NCI-H2196 treated with DMSO at 0.1 percent for 48 hours (cell line): ENCODE data around the gene TMEM115.

Experiments
- DNase-seq: peaks from one replicate; lab custom pipeline; 2025; ENCODE audit not compliant: unreplicated experiment; lab: John Stamatoyannopoulos, UW

The TMEM115 gene

DNA sequence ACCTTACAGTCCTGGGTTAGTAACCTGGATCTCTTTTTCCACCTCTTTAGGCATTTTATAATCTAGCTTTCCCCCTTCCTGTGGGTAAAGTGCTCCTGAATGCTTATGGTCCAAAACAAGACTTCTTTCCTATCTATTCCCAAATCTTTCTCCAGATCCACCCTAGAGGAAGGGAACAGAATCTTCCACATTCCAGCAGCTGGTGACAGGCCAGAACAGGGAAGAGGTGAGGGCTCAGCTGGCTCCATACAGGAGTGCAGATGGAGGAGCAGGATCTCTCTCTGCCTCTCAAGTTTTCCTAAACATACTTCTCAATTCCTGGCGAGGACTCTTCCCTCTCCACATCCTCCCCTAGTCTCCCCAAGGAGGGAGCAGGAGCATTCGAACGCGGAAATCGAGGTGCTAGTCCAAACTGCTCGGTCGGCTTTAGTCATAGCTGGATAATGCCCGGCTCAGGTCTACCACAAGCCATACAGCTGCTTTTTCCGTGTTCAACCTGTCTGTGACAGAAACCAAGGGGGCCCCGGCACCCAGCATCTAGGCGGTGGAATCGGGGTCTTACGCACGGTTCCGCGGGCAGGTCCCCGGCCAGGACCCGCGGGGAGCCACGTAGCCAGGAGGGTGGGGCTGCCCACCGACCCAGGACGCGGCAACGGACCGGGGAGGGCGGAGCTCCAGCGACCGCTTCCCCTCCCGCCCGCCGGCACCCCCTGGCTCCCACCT lies 22.7 kb downstream of the TMEM115 start:
- no peak for DNase-seq

GRCh38 chr3:50334339-50335075 lies 24.8 kb downstream of the TMEM115 start:
- DNase-seq: no peak

DNA sequence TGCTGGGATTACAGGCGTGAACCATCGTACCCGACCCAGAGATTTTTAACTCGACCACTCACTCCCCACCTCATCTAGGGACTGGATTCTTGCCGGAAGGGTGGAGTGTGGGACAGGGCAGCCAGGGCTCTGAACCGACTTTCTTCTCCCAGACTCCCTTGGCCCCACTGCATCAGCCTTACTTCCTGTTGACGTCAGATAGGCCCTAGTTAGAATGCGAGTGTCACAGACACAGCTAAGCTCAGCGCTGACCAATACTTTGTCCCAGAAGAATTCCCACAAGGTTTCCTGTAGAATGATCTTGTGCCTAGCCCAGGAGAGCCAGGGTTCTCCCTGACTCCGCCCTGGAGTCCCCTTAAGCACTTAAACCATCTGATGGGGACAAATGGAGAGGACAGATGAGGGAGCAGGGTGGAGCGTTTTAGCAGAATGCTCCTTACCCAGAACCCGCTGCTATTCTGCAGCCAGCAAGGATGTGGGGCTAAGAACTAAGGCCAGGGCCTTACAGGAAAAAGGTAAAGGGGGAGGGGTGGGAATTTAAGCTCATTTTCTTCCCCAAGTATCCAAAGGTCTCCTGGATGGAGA lies 25.5 kb downstream of the TMEM115 start:
- no peak for DNase-seq

DNA sequence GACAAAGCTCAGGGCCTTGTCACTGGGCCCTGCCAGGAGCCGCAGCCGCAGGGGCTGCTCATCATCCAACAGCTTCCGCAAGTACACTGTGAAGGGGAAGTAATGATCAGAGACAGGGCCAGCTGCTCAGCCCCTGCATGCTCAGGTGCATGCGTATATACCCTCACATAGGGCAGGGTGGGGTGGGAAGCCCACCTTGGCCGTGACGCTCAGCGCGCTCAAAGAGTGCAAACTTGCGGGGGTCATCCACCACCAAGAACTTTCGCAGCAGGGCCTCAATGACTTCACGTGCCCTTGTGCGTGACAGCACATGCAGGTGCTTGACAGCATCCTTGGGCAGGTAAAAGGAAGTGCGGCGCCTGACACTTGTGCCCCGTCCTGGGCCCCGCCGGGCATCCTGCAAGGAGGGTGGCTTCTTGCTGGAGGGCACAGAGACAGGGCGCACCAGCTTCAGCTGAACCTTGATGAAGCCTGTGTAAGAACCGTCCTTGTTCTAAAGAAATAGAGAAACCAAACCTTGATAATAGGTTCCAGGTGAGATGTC lies 27.9 kb downstream of the TMEM115 start:
- no peak for DNase-seq

- DNase-seq: no peak
Measured at GRCh38 chr3:50330330-50330729, 29.0 kb downstream of the TMEM115 start.

DNA sequence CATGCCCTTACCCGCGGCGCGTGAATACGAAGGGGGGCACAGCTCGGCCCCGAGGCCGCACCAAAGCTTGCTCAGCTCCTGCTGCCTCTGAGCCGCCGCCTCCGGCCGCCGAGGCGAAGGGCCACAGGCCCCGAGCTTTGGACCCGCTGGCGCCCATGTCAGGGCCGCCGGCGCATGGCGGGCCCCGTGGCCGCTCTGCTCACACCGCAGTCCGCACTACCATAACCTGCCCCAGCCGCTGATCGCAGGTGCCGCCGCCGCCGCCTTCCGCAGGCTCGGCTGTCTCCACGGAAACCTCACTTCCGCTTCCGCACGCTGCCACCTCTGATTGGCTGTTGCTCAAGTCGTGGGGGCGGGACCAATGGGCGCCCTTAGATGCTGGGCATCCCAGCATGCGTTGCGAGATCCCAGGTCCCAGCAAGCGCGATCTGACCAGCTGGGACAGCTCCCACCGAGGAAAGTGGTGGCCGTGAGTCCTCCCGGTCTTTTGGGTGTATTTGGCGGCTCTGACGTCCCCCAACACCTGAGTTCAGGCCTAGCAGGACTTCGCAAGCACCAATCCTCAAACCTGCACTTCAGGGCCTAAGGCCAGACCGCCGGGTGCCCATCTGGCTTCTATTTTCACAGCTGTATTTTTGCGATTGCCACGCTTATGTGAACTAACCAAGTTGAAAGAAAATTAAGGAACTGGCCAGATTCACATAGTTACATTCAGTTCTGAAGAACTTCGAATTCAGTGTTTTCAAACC lies 31.2 kb downstream of the TMEM115 start, which contains the start of gene TUSC2:
TSS of gene TUSC2 (minus strand) at position 281 of the 749 bp plus-strand sequence. CDS start at position 157, 124 bp downstream.
- DNase-seq: peak; percentile 58

GRCh38 chr3:50327129-50327528 lies 32.2 kb downstream of the TMEM115 start:
- no peak for DNase-seq

- DNase-seq: no peak
Measured at GRCh38 chr3:50326182-50326541, 33.2 kb downstream of the TMEM115 start.

DNA sequence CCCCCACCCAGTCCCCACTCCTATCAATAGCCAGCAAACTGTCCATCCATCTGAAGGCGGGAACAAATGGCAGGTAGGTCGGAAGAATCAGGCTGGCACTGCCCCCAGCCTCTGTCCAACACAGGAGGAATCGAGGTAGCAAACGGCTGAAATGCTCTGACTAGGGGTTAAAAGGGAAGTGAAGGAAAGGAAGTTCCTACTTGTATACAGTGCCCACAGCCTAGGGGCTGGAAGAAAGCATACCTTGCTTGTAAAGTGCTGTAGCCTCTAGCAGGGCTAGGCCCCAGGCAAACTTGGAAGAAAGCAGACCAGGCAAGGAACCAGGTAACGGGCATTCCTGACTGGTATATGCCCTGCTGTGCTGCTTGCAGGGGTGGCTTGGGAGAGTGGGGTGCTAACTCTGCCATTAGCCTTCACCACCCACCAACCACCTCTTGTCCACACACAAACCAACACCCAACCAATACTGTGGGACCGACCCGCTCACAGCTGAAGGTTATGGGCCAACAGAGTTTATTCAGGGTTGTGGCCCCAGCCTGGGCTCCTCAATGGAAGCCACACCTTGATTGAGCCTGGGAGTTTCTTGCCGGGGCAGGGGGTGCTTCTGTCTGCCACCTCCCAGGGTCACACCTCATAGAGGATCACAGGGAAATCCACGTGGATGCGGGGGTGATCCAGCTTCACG lies 33.7 kb downstream of the TMEM115 start:
- DNase-seq: no peak

GRCh38 chr3:50325113-50325480 lies 34.2 kb downstream of the TMEM115 start:
- DNase-seq: no peak

DNA sequence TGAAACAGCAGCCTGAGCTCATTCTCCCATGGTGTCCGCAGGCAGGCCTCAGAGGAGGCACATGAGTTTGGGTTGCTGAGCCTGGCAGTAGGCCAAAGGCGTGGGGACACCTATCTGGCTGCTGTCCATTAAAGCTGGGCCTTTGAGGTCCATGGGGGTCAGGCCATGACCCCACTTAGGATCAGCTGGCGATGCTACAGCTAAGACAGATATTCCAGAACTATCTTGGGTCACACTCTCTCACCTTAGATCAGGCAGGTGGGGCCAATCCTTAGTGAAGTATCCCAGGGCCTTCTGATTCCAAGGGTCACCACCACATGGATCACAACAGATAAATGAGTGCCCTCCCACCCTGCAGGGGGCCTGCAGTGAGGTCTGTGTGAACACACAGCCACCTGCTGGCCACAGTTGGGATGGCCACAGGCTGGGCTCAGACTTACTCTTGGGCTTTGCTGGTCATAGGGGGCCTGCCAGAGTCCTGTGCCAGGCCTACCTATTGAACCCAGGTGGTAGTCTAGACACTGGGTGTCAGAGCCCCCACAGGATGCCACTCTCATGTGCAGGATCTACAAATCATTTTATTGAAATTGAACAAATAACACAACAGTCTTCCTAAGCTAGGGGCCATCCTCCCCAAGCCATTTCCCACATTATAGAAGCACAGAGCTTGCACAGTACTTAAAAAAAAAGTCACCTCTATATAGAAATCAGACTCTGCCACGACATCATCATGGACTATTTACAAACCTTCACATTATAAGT lies 34.8 kb downstream of the TMEM115 start:
- DNase-seq: no peak

- no peak for DNase-seq
Measured at GRCh38 chr3:50323614-50324199, 35.6 kb downstream of the TMEM115 start.

DNA sequence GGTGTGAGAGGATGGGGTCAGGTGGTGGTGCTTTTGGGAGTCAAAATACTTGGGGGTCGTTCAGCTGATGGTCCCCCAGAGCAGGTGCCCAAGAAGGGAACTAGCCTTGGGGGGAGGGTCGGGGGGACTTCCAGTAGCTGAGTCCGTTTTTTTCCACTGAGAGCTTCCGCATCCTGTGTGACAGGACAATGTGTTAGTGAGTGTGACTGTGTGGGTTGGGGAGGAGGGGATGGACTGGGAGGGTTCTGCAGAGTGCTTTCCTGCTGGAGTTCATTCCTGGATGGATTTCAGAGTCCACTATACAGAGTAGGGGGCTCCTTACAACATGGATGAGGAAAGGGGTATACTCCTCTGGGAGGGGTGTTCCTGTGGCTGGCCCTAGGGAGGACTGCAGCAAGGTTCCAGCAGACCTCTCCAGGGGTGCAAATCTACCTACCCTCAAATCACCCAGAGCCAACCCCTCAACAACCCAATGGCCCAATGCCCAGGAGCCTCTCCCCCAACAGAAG lies 36.2 kb downstream of the TMEM115 start:
- DNase-seq: no peak

GRCh38 chr3:50322386-50323091 lies 36.8 kb downstream of the TMEM115 start, which contains the start of gene HYAL2:
TSS of gene HYAL2 (minus strand) at chr3:50322745. CDS start at chr3:50320489, 2,256 bp downstream.
- peak; percentile 48 for DNase-seq

GRCh38 chr3:50322115-50322385 lies 37.3 kb downstream of the TMEM115 start:
- DNase-seq: no peak

GRCh38 chr3:50321336-50322114 lies 37.8 kb downstream of the TMEM115 start:
- DNase-seq: peak; percentile 69

DNA sequence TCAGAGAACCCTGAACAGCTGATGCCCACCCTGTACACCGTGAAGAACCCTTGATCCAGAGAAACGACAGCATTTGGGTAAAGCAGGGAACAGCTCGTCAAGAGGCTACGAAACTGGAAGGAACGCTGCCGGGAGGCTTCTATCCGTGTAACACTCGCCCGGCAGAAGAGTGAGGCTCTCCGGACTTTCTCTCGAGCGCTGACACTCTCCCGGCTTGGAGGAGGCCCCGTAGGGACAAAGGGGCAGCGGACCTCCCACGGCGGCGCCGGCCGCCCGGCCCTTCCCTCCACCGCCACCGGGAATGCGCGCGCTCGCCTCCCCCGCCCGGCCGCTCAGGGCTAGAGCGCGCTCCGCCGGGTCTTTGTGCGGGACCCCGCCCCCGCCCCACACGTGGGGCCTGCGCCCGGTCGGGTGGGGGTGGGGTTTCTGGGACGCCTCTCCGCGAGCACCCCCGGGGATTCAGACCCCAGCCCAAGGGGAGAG lies 38.4 kb downstream of the TMEM115 start:
- DNase-seq: no peak
